Raji (cell line): ENCODE results near the gene FBXO47.

Experiments used
- POLR2A ChIP-seq: IDR thresholded peaks from 2 replicates; pipeline ENCODE4 v1.6.1; 2011; ENCODE audit warnings: low read depth, low read length, control low read depth; ENCODE audit not compliant: insufficient read depth

FBXO47 gene

DNA sequence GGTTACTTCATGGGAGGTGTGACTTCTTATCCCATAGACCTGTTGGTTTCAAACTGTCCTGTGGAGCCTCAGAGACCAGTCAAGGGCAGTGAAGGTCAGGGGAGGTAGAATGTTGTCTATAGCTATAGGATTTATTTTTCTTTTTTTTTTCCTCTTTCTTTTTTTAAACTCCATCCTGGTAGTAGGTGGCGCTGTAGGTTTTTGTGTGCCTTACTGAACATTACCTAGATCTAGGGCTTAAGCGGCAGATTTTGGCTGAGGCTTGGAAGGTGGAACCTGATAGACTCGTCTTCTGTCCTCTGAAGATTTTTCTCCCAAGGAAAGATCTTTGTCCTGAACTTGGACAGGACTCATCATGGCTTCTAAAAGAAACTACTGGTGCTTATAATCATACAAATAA, 49.9 kb downstream of the FBXO47 start:
- TF ChIP-seq POLR2A: no peak

DNA sequence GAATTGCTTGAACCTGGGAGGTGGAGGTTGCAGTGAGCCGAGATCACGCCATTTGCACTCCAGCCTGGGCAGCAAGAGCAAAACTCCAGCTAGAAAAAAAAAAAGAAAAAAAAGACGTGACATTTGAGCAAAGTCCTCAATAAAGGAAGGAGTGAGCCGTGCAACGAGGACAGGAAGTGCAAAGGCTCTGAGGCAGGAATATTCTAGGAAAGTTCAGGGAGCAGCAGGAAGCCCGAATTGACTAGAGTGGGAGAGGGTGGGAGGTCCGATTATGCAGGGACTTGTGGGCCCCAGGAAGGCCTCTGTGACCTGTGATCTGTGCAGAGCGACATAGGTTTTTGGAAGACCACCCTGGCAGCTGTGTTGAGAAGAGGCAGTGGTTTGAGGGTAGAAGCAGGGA, 50.4 kb downstream of the FBXO47 start:
- TF ChIP-seq POLR2A: no peak

DNA sequence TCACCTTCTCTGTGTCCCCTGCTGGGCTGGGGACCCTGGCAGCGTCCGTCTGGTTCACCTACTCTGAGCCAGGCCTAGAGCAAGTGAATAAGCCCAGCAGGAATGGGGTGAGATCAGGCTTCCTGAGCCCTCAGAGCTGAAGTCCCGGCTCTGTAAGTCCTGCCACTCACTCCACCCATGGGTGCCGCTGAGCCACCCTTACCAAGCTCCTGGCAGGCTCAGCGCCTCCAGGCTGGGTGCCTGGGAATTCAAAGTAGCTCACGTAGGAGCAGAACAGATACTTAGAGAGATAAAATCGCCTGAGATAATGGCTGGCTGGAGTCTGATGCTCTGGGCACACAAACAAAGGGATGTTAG, 51.6 kb downstream of the FBXO47 start:
- no peak for TF ChIP-seq POLR2A

- TF ChIP-seq POLR2A: no peak
These were observed 52.2 kb downstream of the FBXO47 start for GRCh38 chr17:38914741-38915638.

- no peak for TF ChIP-seq POLR2A
These were observed 54.9 kb downstream of the FBXO47 start for GRCh38 chr17:38912221-38912813.

DNA sequence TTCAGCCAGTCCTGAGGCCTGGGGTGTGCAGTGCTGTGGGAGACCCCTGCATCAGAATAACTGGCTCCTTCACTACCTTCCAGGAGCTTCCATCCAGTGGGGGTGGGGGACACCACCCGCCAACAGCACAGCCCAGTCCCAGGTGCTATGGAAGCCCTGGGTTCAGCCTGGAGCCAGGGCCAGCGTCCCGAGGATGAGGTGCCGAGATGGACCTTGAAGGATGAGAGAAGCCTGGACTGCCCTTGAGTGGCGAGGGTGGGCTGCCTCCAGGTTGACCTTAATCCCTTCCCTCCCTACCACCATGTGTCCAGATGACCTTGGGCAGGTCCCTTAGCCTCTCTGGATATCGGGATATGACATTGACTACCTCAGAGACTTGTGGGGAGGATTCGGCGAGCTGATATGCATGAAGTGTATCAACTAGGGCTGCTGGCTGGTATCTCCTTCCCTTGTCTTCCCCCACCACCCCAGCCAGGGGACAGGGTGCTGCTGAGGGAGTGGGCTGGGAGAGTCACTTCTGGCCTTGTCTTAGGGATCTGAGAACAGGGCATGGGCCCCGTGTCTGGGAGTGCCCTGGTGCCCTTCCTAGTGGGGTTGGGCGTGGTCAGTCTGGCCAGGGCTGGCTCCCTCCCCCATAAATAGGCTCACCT, 56.0 kb downstream of the FBXO47 start:
- TF ChIP-seq POLR2A: no peak

GRCh38 chr17:38910325-38910724, 56.9 kb downstream of the FBXO47 start:
- TF ChIP-seq POLR2A: no peak

DNA sequence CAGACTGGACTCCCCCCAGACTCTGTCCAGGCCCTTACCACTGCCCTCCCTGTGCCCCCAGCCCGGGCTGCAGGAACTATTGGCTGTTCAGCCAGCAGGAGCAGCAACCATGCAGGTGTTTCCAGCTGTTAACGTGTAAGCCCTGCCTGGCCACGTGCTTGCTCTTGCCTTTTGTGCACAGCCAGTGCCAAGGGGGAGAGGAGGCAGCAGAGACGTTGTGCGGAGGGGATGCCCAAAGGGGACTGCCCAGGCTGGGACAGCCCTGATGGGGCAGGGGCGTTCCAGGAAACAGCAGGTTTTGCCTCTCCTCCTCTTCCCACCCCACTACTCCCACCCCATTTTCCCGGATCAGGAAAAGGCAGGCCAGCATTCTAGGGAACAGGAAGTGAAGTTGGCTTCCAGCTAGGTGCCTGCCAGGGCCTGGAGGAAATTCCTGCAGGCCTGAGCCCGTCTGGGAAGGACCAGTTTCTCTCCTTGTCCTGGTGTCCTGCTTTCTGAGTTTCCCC, 58.5 kb downstream of the FBXO47 start:
- TF ChIP-seq POLR2A: 0 out of 2 replicates have a peak, but pooled peaks have one; percentile 30

DNA sequence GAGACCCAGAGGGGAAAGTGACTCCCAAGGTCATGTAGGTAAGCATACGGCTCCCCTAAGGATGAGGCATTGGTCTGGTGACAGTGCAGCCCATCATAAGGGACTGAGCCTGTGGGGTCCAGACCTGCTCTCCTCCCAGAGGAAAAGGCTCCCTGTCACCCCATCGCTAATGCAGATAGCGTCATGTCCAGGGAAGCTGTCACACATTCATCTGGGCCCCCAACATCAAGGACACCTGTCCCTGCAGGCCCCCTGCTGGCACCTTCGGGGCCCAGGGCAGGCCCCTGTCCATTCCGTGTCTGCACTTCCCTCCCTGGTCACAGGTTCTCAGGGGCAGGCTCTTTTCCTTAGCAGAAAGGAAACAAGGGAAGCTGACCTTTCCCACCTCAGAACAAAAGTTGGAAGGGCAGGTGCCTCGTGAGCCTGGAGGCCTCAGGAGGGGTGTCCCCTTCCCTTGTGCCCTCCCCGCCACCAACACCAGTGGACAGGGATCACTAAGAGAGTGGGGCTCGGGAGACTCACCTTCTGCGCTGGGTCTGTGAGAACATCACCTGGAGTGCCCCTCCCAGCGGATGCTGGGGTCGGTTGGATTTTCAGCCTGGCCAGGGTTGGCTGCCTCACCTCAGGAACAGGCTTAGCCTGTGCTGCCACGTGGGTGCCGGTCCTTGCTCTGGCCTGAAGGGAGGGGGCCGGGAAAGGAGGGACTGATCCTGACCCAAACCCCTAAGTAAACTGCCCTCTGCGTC, 59.1 kb downstream of the FBXO47 start:
- no peak for TF ChIP-seq POLR2A

GRCh38 chr17:38906460-38907228, 60.6 kb downstream of the FBXO47 start:
- peak; percentile 9; the same call in 1 of the 2 replicates for TF ChIP-seq POLR2A

DNA sequence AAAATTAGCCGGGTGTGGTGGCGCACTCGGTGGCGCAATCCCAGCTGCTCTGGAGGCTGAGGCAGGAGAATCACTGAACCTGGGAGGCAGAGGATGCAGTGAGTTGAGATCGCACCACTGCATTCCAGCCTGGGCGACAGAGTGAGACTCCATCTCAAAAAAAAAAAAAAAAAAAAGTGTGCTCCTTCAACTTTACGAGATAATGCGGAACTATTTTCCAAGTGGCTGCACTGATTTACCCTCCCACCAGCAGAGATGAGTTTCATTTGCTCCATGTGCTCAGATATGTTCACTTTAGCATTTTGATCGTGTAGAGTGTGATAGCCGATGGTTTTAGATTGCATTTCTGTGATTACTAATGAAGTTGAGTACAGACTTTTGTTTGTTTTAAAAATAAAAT, 61.8 kb downstream of the FBXO47 start:
- TF ChIP-seq POLR2A: no peak

DNA sequence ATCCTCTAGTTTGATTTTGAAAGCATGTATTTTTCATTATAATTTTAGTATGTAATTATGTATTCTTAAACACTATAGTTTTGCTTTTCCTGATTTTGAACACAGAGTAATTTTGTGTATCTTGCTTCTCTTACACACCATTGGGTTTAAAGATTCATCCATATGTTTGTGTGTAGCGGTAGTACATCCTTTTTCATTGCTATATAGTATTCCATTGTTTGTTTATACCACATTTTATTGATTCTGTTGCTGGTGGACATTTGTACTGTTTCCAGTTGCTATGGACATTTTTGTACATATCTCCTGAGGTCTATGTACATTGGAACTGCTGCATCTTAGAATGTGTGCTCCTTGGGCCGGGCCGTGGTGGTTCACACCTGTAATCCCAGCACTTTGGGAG, 62.3 kb downstream of the FBXO47 start:
- TF ChIP-seq POLR2A: no peak

DNA sequence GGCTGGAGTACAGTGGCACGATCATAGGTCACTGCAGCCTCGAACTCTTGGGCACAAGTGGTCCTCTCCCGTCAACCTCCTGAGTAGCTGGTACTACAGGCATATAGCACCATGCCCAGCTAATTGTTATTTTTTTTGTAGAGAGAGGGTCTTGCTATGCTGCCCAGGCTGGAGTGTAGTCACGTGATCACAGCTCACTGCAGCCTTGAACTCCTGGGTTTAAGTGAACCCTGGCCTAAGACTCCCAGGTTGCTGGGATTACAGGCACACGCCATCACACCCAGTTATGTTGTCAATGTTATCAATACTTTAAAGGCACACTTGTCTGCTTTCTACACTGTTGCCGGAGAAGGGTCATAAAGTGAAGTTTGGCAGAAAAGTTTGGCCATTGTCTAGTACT, 63.8 kb downstream of the FBXO47 start:
- TF ChIP-seq POLR2A: no peak

DNA sequence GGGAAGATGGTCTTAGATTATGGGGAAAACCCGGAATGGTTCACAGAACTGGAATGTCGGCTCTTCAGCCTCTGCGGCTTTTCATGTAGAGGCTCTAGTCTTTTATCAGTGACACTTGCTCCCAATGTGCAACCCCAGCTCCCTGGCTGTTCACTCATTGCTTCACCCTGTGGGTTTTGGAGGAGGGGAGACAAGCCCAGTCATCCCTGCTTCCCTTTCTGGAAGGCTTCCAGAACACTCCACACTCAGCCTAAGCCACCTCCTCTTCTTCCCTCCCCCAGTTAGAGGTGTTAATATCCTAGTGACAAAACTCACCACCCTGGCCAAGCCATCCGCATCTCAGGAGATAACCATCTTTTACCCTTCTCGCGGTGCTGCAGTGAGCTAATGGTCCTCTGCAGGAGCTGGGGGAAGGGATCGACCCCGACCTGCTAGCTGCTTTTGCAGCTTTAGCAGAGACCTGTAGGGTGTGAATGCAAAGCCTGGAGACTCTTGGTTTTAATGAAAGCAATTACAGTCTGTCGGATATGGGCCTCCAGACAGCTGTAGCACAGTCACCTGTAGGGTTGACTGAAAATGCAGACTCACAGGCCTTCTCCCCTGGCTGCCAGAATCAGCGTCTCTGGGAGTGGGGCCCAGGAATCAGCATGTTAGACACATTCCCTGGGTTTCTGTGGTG, 66.1 kb downstream of the FBXO47 start:
- TF ChIP-seq POLR2A: no peak
